Activated naive CD4-positive, alpha-beta T cell treated with anti-CD3 and anti-CD28 coated beads, Interleukin-2, amount 10 ng/mL, durations not matched to agents 7 days and 5 days (primary cell): ENCODE results near the gene RAMACL.

Experiments used
- CTCF ChIA-PET: fragments of 350-600 bp; sonication (Branson Sonifier 250); formaldehyde crosslinking; loops from one replicate; lab custom pipeline; 2021; ENCODE audit warnings: antibody characterized with exemption; lab: Charles Lee
- DNase-seq: peaks from one replicate; pipeline ENCODE4 v3.0.0-alpha.2; 2020
- H3K27ac Mint-ChIP-seq: one replicate; pipeline ENCODE4 v1.8.0; 2021; ENCODE audit warnings: mild to moderate bottlenecking, moderate library complexity, mixed read lengths
- H3K27me3 Mint-ChIP-seq: one replicate; pipeline ENCODE4 v1.8.0; 2021; ENCODE audit warnings: mild to moderate bottlenecking, mixed read lengths
- H3K36me3 Mint-ChIP-seq: one replicate; pipeline ENCODE4 v1.8.0; 2021; ENCODE audit warnings: mixed read lengths
- H3K4me1 Mint-ChIP-seq: one replicate; pipeline ENCODE4 v1.8.0; 2021; ENCODE audit warnings: mixed read lengths
- H3K4me3 Mint-ChIP-seq: one replicate; pipeline ENCODE4 v1.8.0; 2021; ENCODE audit warnings: mild to moderate bottlenecking, moderate library complexity, mixed read lengths
- H3K9me3 Mint-ChIP-seq: one replicate; pipeline ENCODE4 v1.8.0; 2021; ENCODE audit warnings: mixed read lengths

RAMACL gene

GRCh38 chr6:166581091-166581511 lies 5.4 kb downstream of the RAMACL start:
- Mint-ChIP-seq H3K36me3 (no peaks in the 10 kb centered on the region), H3K9me3 (peaks cover 3% of the 10 kb centered on the region), H3K4me3 (no peak overlapping the region), H3K27me3 (no peaks in the 10 kb centered on the region), H3K4me1 (no peaks in the 10 kb centered on the region), H3K27ac (no peak overlapping the region)
- no peak for DNase-seq
- CTCF ChIA-PET: no interaction called here

- H3K4me3 Mint-ChIP-seq: no peak overlapping the region
- peaks cover 5% of the 10 kb centered on the region for H3K9me3 Mint-ChIP-seq
- DNase-seq: no peak
- no peak overlapping the region for H3K27ac Mint-ChIP-seq
- no peaks in the 10 kb centered on the region for H3K27me3 Mint-ChIP-seq
- H3K36me3 Mint-ChIP-seq: no peaks in the 10 kb centered on the region
- H3K4me1 Mint-ChIP-seq: no peaks in the 10 kb centered on the region
- CTCF ChIA-PET: no interaction called here
Observed at GRCh38 chr6:166580076-166581050, 6.1 kb downstream of the RAMACL start.

- Mint-ChIP-seq H3K4me1 (no peaks in the 10 kb centered on the region), H3K27me3 (no peaks in the 10 kb centered on the region), H3K9me3 (peaks cover 5% of the 10 kb centered on the region), H3K27ac (no peak overlapping the region), H3K4me3 (no peak overlapping the region), H3K36me3 (no peaks in the 10 kb centered on the region)
- no peak for DNase-seq
- CTCF ChIA-PET: no interaction called here
Observed at GRCh38 chr6:166579237-166579850, 7.1 kb downstream of the RAMACL start.

GRCh38 chr6:166578536-166579236 lies 7.8 kb downstream of the RAMACL start:
- no peaks in the 10 kb centered on the region for H3K27me3 Mint-ChIP-seq
- H3K9me3 Mint-ChIP-seq: peaks cover 5% of the 10 kb centered on the region
- CTCF ChIA-PET: no interaction called here
- H3K4me3 Mint-ChIP-seq: no peak overlapping the region
- no peaks in the 10 kb centered on the region for H3K4me1 Mint-ChIP-seq
- DNase-seq: no peak
- H3K27ac Mint-ChIP-seq: no peak overlapping the region
- H3K36me3 Mint-ChIP-seq: no peaks in the 10 kb centered on the region

GRCh38 chr6:166575205-166575604 lies 11.3 kb downstream of the RAMACL start:
- Mint-ChIP-seq H3K4me3 (no peak overlapping the region), H3K4me1 (no peaks in the 10 kb centered on the region), H3K9me3 (peaks cover 5% of the 10 kb centered on the region), H3K36me3 (no peaks in the 10 kb centered on the region), H3K27ac (no peak overlapping the region), H3K27me3 (peaks cover 7% of the 10 kb centered on the region)
- no peak for DNase-seq
- CTCF ChIA-PET: no interaction called here

GRCh38 chr6:166573511-166574216 lies 12.8 kb downstream of the RAMACL start:
- no peaks in the 10 kb centered on the region for H3K36me3 Mint-ChIP-seq
- H3K4me3 Mint-ChIP-seq: no peak overlapping the region
- no peaks in the 10 kb centered on the region for H3K4me1 Mint-ChIP-seq
- peaks cover 5% of the 10 kb centered on the region for H3K9me3 Mint-ChIP-seq
- CTCF ChIA-PET: no interaction called here
- no peak for DNase-seq
- no peak overlapping the region for H3K27ac Mint-ChIP-seq
- H3K27me3 Mint-ChIP-seq: peaks cover 7% of the 10 kb centered on the region

GRCh38 chr6:166572370-166573261 lies 13.9 kb downstream of the RAMACL start:
- CTCF ChIA-PET: no interaction called here
- DNase-seq: no peak

GRCh38 chr6:166570929-166571713 lies 15.4 kb downstream of the RAMACL start:
- Mint-ChIP-seq H3K4me3 (no peak overlapping the region), H3K4me1 (no peaks in the 10 kb centered on the region), H3K9me3 (peaks cover 2% of the 10 kb centered on the region), H3K36me3 (no peaks in the 10 kb centered on the region), H3K27me3 (peaks cover 7% of the 10 kb centered on the region), H3K27ac (no peak overlapping the region)
- DNase-seq: no peak
- CTCF ChIA-PET: no interaction called here

More at GRCh38 chr6:166572370-166573261, 13.9 kb downstream of the RAMACL start:
- H3K36me3 Mint-ChIP-seq: no peaks in the 10 kb centered on the region
- H3K27ac Mint-ChIP-seq: no peak overlapping the region
- no peak overlapping the region for H3K4me3 Mint-ChIP-seq
- H3K9me3 Mint-ChIP-seq: peaks cover 5% of the 10 kb centered on the region
- peaks cover 7% of the 10 kb centered on the region for H3K27me3 Mint-ChIP-seq
- no peaks in the 10 kb centered on the region for H3K4me1 Mint-ChIP-seq

- CTCF ChIA-PET: no interaction called here
- no peaks in the 10 kb centered on the region for H3K4me1 Mint-ChIP-seq
- DNase-seq: no peak
Observed at GRCh38 chr6:166569206-166569605, 17.3 kb downstream of the RAMACL start.

GRCh38 chr6:166567813-166568212 lies 18.7 kb downstream of the RAMACL start:
- Mint-ChIP-seq H3K27ac (no peak overlapping the region), H3K27me3 (peaks cover 6% of the 10 kb centered on the region), H3K4me1 (no peaks in the 10 kb centered on the region), H3K9me3 (no peaks in the 10 kb centered on the region), H3K4me3 (no peak overlapping the region), H3K36me3 (no peaks in the 10 kb centered on the region)
- CTCF ChIA-PET: no interaction called here
- DNase-seq: no peak

More at GRCh38 chr6:166569206-166569605, 17.3 kb downstream of the RAMACL start:
- Mint-ChIP-seq H3K9me3 (no peaks in the 10 kb centered on the region), H3K27ac (no peak overlapping the region), H3K36me3 (no peaks in the 10 kb centered on the region), H3K27me3 (peaks cover 7% of the 10 kb centered on the region), H3K4me3 (no peak overlapping the region)

- Mint-ChIP-seq H3K27ac (no peak overlapping the region), H3K4me3 (no peak overlapping the region), H3K36me3 (no peaks in the 10 kb centered on the region), H3K4me1 (no peaks in the 10 kb centered on the region), H3K9me3 (no peaks in the 10 kb centered on the region), H3K27me3 (peaks cover 4% of the 10 kb centered on the region)
- no peak for DNase-seq
- CTCF ChIA-PET: no interaction called here
Observed at GRCh38 chr6:166567107-166567506, 19.4 kb downstream of the RAMACL start.

GRCh38 chr6:166566026-166567011 lies 20.2 kb downstream of the RAMACL start:
- H3K9me3 Mint-ChIP-seq: no peaks in the 10 kb centered on the region
- no peaks in the 10 kb centered on the region for H3K4me1 Mint-ChIP-seq
- no peak overlapping the region for H3K4me3 Mint-ChIP-seq
- H3K27ac Mint-ChIP-seq: no peak overlapping the region
- H3K27me3 Mint-ChIP-seq: peaks cover 4% of the 10 kb centered on the region
- CTCF ChIA-PET: no interaction called here
- DNase-seq: no peak
- no peaks in the 10 kb centered on the region for H3K36me3 Mint-ChIP-seq
